GM19035 (cell line): ENCODE measurements around the gene CPLANE2.
"Not testable (repeated sequence)": the region's sequence is repeated elsewhere in the genome, so short reads cannot be mapped to it uniquely, and the experiment has no call there.

Experiments used
- ATAC-seq: cut with Tn5 transposase; IDR thresholded peaks from one replicate; pipeline ENCODE4 v1.9.1; 2021; ENCODE audit not compliant: unreplicated experiment

The CPLANE2 gene

DNA sequence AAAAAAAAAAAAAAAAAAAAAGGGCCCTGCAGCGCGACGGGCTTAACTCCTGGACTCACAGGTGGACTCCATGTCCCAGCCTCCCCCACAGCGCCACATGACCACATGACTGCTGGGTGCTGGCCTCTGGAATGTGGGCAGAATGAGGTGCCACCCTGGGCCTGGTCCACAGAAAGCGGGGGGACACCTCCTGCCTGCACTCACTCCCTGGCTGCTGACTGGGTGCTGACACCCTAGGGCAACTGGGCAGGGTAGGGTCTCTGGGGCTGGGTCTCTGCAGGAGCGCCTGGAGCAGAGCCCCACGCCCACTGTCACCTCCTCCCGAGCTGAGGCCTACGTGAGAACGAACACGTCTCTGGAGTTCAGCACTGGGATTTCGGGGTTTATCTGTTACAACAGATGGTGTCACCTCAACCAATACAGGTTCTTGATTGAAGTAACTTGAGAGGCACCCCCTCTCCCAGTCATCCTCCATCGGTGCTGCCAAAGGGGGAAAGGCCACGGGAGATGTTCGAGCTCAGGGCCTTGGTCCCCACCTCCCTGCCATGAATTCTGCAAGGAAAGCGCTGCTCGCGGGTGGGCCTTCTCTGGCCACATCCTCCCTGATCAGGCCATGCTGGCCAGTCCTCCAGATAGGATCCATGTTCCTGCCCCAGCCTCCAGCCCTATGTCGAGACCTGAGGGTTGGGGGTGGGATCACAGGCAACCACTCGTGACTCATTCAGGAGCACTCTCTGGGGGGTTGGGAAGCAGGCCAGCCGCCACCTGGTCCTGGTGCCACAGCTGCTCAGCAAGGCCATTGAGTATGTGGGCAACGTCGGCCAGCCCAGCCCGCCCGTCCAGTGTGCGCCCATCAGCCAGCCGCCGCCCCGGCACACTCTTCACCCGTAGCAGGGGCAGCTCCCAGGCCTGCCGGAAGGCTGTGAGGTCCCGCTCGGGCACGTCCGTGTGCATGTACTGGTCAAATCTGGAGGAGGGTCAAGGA lies 5.4 kb downstream of the CPLANE2 start:
- no peak for ATAC-seq

DNA sequence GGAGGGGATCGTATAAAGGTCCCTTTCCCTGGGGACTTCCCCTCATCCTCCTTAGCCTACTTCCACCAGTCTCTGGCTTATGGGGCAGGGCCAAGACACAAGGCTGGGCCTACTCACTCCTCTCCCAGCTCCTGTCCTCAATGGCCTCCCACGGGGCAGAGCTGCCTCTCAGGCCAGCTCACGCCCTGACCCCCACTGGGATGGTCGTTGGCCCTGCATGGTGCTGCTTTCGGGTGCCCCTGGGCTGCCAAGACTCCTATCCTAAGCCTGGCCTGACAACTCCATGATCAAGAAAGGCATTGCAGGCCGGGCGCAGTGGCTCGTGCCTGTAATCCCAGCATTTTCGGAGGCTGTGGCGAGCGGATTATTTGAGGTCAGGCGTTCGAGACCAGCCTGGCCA lies 6.2 kb downstream of the CPLANE2 start:
- ATAC-seq: no peak

DNA sequence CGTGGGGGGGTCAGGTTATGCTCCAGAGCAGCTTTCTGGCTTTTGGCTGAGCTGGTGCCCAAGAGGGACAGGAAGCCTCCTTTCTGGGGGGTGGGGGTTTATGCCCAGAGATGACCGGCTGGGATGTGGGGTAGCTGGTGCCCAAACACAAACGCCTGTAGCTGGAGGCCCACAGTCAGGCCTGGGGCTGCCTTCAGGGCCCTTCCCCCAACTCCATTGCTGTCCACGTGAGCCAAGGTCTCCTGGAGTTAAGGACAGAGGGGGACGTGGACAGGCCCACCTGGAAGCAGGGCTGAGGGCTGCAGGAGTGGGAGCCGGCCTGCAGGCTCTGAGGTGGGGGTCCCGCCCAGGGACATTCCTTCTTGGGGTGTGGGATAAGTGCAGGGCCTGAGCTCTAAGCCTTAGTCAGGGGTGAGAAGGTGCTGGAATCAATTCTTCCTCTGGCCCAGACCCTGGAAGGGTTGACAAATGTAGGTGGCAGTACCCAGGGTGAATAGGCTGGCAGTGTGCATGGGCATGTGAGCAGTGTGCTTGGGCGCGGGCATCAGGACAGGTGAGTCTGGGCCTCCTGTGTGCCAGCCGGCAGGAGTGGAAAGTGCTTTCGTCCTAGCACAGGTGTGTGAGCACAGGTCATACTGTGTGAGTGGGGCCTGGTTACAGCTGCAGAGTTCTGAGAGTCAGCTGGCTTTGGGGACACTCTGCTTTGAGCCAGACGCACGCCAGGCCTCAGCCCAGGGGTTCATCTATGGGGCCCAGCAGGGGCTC lies 6.8 kb downstream of the CPLANE2 start:
- ATAC-seq: no peak

DNA sequence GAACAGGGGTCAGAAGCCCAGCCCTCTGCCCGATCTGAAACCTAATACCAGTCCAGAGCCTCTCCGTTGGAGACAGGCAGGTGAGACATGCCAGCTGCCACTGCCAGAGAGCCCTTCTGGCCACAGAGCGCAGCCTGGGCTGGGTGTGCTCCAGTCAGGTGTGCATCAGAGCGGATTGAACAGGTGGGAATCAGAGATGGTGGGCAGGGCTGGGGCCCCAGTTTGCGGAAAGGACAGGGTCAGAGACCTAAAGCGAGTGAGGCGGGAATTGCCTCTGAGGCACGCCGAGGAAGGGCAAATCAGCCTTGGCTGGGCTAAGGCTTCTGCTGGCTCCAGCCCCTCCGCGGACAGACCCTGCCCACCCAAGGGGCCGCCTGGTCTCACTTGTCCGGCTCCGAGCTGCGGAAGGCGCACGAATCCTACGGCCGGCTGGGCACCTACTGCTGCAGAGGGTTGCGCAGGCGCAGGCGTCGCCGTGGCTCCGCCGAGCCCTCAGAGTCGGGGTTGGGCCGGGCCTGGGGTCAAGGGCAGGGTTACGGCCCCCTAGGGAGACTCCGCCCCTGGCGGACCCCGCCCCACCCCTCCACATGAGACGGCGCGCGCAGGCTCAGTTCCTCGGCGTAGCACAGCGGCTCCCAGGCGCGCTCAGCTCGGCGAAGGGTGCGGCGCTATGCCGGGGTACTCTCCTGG lies 10.3 kb downstream of the CPLANE2 start:
- no peak for ATAC-seq

DNA sequence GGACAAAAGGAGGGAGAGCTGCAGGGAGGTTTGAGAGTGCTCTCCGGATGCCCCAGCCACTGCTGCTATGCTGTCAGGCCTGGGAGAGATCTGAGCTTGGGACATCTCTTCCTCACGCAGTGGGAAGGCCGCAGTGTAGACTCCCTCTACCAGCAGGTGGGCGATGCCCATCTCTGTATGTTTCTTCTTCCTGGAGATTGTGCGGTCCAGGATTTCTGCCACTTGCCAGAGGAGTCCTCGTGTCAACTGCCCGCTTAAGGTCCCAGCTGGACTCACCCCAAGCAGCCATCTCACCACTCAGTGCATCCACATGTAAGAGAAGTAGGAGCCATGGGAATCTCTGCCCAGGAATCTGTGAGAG lies 10.9 kb downstream of the CPLANE2 start:
- ATAC-seq: no peak

DNA sequence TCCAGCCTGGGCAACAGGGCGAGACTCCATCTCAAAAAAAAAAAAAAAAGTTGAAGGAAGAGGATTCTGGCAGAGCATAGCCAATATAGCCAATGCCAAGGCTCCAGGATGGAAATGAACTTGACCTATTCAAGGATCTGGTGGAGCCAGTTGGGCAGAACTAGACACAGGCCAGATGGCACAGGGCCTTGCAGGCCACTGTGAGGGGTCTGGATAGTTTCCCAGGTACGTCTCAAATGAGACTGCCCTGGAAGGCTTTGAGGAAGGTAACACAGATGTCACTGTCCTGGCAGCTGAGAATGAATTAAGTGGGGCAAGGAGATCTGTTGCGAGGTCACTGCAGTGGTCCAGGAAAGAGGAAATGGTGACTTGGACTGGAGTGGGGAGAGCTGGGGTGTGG lies 12.5 kb downstream of the CPLANE2 start:
- no peak for ATAC-seq

DNA sequence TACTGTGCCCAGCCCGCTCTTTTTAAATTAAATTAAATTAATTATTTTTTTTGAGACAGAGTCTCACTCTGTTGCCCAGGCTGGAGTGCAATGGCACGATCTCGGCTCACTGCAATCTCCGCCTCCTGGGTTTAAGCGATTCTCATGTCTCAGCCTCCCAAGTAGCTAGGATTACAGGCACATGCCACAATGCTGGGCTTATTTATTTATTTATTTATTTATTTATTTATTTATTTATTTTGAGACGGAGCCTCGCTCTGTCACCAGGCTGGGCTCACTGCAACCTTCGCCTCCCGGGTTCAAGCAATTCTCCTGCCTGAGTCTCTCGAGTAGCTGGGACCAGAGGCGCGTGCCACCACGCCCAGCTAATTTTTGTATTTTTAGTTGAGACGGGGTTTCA lies 14.3 kb downstream of the CPLANE2 start:
- ATAC-seq: not testable (repeated sequence)

DNA sequence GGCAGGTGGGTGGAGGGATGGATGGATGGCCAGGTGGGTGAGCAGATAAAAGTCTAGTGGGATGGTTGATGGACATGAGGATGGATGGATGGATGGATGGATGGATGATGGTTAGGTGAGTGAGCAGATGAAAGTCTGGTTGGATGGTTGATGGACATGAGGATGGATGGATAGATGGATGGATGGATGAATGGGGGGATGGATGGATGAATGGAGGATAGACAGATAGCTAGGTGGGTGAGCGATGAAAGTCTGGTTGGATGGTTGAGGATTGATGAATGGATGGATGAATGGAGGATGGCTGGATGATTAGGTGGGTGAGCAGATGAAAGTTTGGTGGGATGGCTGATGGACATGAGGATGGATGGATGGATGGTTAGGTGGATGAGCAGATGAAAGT lies 15.5 kb downstream of the CPLANE2 start:
- ATAC-seq: no peak

DNA sequence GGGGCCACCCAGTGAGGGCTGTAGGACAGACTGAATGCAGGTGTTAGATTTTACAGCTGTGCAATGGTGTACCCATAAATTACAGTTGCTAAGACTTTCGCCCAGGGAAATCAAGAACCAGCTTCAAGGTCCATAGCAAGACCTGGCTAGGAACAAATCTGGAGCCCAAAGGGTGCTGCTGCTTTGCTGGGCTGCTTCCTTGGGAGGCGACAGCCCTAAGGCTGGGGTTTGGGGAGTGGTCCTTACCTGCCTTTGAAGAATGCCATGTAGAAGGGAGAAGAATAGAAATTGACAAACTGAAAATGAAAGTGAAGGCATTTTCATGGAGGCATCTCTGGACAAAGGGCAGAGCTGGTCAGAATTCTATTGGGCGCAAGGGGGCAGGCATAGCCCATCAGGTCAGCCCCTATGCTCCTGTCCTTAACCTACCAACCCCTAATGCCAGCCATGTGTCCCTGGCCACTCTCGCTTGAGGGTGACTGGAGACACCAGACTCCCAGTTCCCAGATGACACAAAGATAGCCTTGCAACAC lies 16.9 kb downstream of the CPLANE2 start:
- no peak for ATAC-seq

DNA sequence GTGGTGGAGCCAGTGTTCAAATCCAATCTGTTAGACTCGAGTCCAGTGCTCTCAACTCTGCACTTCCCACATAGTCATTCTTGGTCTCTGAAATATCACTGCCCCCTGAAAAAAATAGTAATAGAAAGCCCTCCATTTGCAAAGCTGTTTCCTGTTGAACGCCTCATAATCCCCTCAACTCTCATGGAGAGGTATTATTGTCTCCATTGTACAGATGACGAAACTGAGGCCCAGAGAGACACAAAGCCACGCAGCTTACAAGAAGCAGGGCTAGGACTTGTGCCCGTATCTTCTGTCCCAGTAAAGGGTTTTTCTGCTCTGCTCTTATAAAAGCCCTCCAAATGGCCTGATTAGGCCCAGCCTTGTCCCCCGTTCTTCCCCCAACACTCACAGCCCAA lies 18.3 kb downstream of the CPLANE2 start:
- no peak for ATAC-seq

DNA sequence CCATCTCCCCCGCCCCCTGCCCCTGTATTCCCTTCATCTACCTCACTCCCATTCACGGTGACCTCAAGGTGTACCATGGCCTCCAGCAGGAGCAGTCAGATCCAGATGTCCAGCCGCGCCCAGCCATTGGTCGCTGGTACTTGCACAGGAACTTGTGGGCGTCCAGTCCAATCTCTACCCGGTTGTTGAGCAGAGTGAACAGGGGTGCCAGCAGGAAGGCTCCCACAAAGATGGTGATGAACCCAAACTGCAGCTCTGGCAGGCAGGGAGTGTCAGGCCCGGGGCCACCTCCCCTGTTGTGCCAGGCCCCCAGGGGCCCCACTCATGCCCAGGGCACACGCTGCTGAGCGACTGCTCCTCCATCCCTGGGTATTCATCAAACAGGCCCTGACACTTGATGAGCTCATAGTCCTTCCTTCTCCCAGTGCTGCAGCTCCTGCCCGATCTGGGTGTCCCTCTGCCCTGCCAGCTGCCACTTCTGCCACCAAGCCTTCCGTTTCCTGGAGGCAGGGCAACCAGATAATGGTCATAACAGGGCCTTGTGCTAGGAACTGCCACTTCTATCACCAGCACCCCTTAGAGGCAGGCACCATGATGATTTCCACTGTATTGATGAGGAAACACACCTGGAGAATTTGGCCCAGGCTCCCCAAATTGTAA lies 18.8 kb downstream of the CPLANE2 start:
- ATAC-seq: no peak

DNA sequence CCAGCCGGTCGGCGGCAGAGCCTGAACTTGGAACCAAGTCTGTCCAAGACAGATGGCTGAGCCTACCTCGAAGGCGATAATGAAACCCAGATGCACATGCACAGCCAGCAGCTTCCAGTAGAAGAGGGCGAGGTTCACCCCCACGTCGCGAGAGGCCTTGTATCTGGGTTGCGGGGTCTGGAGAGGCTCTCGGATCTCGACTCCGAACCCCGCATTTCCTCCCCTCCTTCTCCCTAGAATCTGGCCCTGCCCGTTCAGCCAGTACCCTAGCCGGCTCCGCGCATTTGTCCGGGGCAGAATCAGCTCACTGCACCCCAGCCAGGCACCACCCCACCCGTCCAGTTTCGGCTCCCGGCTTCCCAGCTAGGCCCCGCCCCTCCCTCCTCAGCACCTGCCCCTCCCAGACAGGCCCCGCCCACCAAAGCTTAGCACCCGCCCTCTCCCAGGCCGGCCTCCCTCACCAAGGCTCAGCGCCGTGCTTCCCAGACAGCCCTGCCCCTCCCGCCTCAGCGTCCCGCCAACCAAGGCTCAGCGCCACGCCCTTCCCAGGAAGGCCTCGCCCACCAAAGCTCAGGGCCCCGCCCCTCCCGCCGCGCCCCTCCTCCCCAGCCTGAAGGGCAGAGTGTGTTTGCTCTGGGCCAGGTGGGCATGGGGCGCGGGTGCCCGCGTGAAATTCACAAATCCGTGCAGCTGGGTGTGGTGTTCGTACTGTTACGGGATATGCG lies 19.8 kb downstream of the CPLANE2 start:
- ATAC-seq: peak; percentile 92

DNA sequence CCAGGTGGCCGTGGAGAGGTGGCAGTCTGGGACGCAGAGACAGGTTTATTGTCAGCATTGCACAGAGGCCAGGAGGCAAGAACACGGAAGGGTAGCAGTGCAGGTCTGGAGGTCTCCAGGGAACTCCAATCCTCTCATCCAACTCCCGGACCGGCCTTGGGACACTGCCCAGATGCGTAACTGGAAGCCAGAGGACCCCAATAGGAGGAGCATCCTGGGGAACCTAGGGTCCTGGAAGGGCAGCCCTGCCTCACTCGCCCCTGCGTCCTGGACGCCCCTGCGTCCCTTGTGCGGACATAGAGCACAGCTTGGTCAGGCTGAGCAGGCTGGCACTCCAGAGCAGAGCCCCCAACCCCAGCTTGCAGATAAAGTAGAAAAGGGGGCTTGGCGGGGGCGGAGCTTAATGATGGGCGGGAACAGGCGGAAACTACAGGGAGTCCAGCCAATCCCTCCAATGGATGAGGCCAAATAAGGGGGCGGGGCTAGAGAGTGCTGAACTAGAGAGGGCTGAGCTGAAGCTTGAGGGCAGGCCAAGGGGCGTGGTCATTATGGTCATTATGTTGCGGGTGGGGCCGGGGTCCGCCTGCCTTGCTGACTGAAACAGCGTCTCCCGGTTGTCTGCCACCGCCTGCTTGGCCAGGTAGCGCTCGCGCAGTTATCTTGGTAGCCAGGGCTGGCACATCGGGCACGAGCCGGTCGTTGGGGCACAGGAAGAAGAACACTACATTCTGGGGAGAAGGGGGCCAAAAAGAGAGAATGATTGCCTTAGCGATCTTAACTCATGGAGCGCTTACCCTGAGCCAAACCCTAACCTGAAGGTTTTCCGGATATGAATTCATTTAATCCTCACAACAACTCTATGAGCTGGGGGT lies 20.9 kb downstream of the CPLANE2 start:
- ATAC-seq: no peak

DNA sequence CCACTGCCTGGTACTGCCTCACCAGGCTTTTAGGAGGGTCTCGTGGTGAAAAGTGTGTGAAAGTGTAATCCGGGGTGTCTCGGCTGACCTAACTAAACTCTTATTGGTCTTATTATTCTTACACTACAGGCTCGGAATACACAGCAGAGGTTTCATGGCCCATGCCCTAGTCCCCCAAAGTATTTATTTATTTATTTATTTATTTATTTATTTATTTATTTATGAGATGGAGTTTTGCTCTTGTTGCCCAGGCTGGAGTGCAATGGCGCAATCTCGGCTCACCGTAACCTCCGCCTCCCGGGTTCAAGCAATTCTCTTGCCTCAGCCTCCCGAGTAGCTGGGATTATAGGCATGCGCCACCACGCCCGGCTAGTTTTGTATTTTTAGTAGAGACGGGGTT lies 21.7 kb downstream of the CPLANE2 start:
- not testable (repeated sequence) for ATAC-seq

DNA sequence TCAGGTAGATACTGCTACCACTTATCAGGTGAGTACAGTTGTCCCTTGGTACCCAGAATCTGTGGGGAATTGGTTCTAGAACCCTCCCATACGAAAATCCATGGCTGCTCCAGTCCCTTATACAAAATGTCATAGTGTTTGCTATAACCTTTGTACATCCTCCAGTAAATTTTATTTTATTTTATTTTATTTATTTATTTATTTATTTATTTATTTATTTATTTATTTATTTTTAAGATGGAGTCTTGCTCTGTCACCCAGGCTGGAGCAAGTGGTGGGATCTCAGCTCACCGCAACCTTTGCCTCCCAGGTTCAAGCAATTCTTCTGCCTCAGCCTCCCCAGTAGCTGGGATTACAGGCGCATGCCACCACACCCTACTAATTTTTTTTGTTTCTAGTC lies 23.4 kb downstream of the CPLANE2 start:
- ATAC-seq: not testable (repeated sequence)

DNA sequence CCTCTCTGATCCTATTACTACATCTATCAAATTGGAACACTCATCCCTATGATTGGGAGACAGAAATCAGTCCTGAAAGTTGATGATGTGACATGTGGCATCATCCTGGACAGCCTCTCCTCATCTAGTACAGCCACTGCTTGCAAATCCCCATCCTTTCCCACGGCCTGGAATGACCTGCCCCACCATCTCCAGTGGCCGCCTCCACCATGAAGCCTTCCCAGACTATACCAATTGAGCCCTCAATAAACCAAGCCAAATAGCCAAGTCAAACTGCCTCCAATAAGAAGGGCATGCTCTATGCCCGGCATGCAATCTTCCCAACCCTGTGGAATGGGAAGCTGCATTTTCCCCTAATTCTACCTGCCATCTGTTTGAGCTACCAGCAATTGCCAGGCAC lies 24.0 kb downstream of the CPLANE2 start:
- no peak for ATAC-seq

DNA sequence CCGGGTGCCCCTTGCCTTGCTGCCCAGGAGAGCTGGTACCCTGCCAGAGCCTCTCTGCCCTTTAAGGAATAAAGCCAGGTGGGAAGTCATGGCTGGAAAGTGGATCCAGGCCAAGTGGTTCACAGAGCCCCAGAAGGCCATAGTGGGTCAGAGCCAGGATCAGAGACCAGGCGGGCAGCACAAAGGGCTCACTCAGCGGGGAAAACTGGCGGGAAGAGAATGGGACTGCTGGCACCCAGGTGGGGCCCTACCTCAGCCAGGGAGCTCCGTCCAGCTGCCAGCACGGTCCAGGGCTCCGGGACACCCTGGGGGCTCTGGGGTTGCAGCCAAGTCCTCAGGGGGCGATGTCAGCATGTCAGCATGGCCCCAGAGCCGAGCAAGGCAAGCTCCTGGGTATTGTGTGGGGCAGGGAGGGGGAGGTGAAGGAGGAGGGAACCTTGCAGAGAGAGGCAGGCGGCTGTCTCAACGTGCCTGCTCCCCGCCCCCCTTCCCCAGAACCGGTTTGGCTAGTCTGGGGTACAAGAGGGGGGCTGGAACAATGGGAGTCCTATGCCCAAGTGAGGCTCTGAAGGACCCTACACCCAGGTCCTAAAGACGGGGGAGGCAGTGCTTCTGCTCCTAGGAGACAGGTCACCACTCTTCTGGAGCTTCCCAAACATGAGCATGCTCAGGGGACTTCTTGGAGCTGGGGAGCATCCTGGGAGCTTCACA lies 24.6 kb downstream of the CPLANE2 start, which contains the start of gene ARHGEF19:
ARHGEF19 (minus strand) TSS at position 402 of the 711 bp plus-strand sequence. CDS start 3,598 bp downstream, outside the sequence.
- ATAC-seq: no peak

DNA sequence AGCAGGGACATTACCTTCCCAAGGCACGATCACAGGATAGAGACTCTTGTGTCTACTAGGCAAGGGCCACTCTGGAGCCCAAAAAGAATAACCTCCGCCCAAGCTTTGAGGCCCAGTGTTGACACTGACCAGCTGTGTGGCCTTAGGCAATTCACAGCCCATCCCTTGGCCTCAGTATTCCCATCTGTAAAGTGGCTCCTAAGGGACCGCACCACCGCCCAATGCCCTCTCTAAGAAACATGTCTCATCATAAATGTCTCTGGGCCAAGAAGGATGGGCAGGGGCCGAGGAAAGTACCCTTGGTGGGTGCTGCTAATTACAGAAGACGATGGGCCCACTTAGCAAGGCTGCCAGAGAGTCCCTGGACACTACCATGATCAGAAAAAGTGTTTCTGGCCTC lies 25.2 kb downstream of the CPLANE2 start:
- ATAC-seq: no peak
